Measurements from ENCODE around the gene OSBPL7. TPM values are rescaled to one million over a fixed set of nuclear protein-coding genes. Genes with fewer than 3 reads are reported as not detected.

Gene OSBPL7
- total and polyA plus RNA-seq, 2 of the 4 experiments (the other 2 are of a cell fraction) = 5.2 to 14.5 TPM

GRCh38 chr17:47864791-47865216 lies 43.2 kb upstream of the OSBPL7 start:
- peak overlapping the region; percentile 61 for H2BK120ac ChIP-seq (ENCODE audit: low read depth, low read length)
- ATAC-seq (ENCODE audit: low read depth) = no peak
- no peak overlapping the region for H4K8ac ChIP-seq (ENCODE audit: low read depth in 2 of 2, low read length in 2 of 2)
- H4K20me1 ChIP-seq (ENCODE audit: insufficient read depth, low read length) = no peaks in the 10 kb centered on the region
- no peak overlapping the region for H3K23ac ChIP-seq (ENCODE audit: low read depth, low read length)
- no peak overlapping the region; the same call in 1 of the 2 replicates for H3K27ac ChIP-seq (ENCODE audit: insufficient read depth, low read length)
- peak overlapping the region; percentile 34; the same call in 1 of the 2 replicates for H4K91ac ChIP-seq (ENCODE audit: insufficient read depth, low read depth, low read length)
- dilution Hi-C loops (cut with HindIII; ENCODE audit: low sequenced_read_pairs, unreplicated experiment) (no loop called here), in situ Hi-C loops (cut with MboI; ENCODE audit: low sequenced_read_pairs) (no loop called here), intact Hi-C loops (cut with micrococcal nuclease) (no loop called here)
- H2AK5ac ChIP-seq (ENCODE audit: low read depth, low read length) = peak overlapping the region; percentile 20
- H3K4ac ChIP-seq (ENCODE audit: low read depth, low read length) = peak overlapping the region; percentile 22; the same call in 1 of the 2 replicates
- H3K18ac ChIP-seq (ENCODE audit: low read depth, low read length) = no peak overlapping the region
- H3K9me3 ChIP-seq (ENCODE audit: control insufficient read depth, insufficient read depth, low read length) = peaks cover 3% of the 10 kb centered on the region; the same call in 1 of the 2 replicates
- no peak overlapping the region for H2AFZ ChIP-seq (replicated peaks; ENCODE audit: low read length, poor library complexity)
- H3K9ac ChIP-seq (ENCODE audit: low read depth, low read length) = no peak overlapping the region
- no peaks in the 10 kb centered on the region for H3K79me1 ChIP-seq (ENCODE audit: low read depth in 1 of 2, low read length in 2 of 2)
- H3K4me3 ChIP-seq (ENCODE audit: insufficient read depth, low read depth, low read length) = no peak overlapping the region
- H2BK20ac ChIP-seq (ENCODE audit: low read depth, low read length) = peak overlapping the region; percentile 4
- 100% methylated on average over 1 of the region's 7 CpGs; no CpG with 5 or more reads in 1 of the 2 experiments for WGBS, 2 experiments (ENCODE audit: extremely low coverage in 2 of 2, insufficient read length in 1 of 2)
- no peak overlapping the region for H2AK9ac ChIP-seq (replicated peaks; ENCODE audit: low read depth, low read length, poor library complexity)
- H3K36me3 ChIP-seq (ENCODE audit: control insufficient read depth, insufficient read depth, low read length) = no peaks in the 10 kb centered on the region
- H3K4me1 ChIP-seq (ENCODE audit: control insufficient read depth, insufficient read depth, low read length) = peaks cover 8% of the 10 kb centered on the region
- BruUV-seq (replicated peaks) = no TSS peak
- peaks cover 15% of the 10 kb centered on the region for H3K27me3 ChIP-seq (ENCODE audit: control insufficient read depth, insufficient read depth, low read length)
- no peak for DNase-seq
- TF ChIP-seq CTCF (conservative IDR thresholded peaks at IDR 0.05; ENCODE audit: low read depth, low read length) = no peak
- TF ChIP-seq POLR2A (IDR thresholded peaks at IDR 0.05; ENCODE audit: low read depth, low read length) = no peak
- no peak for TF ChIP-seq CHD1 (IDR thresholded peaks at IDR 0.05; ENCODE audit: low read depth, low read length)
- 0 out of 2 replicates have a peak overlapping the region, but pooled peaks have one; percentile 8 for H3K14ac ChIP-seq (replicated peaks; ENCODE audit: low read depth, low read length)
- no peak overlapping the region for H2BK5ac ChIP-seq (ENCODE audit: low read depth, low read length, poor library complexity, severe bottlenecking)
- H4K5ac ChIP-seq (ENCODE audit: low read depth, low read length) = no peak overlapping the region
- ChIA-PET POLR2A (ENCODE audit: unreplicated experiment) (no interaction called here), CTCF (no interaction called here)
- no peak overlapping the region for H3K4me2 ChIP-seq (ENCODE audit: low read depth, low read length)
- peaks cover 5% of the 10 kb centered on the region for H3K9me1 ChIP-seq (ENCODE audit: insufficient read depth, low read length)
- no peak overlapping the region for H3K56ac ChIP-seq (ENCODE audit: extremely low read depth, insufficient read depth, low read length)
- H2BK15ac ChIP-seq (ENCODE audit: low read depth, low read length) = 0 out of 3 replicates have a peak overlapping the region, but pooled peaks have one; percentile 41

Data from IMR-90 (cell line).